ENCODE results near the gene FAF1. TPM values are rescaled to one million over a fixed set of nuclear protein-coding genes. Genes with fewer than 3 reads are reported as not detected.

Gene FAF1
- total and polyA plus RNA-seq, 9 of the 15 experiments (the other 6 are each of a cell fraction or from before 2014, with no cell fraction given): 48.7 to 225 (median 118) TPM

DNA sequence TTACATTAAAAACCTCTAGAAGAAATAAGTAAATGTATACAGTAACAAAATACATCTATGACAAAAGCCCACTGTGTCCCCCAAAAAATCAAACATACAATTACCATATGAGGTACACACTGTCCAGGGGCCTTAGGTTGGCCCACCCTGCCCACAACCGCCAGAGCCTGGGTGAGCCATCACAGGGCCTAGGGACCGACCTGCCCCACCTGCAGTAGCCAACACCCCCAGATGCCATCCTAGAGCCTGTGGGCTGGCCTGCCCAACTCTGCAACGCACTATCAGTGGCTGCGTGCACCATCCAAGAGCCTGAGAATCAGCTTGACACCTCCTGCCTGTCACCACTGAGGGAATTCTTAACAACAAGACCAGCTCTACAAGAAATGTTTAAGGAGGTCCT, 39.0 kb downstream of the FAF1 start (continued):
- TF ChIP-seq, protein P1, sequence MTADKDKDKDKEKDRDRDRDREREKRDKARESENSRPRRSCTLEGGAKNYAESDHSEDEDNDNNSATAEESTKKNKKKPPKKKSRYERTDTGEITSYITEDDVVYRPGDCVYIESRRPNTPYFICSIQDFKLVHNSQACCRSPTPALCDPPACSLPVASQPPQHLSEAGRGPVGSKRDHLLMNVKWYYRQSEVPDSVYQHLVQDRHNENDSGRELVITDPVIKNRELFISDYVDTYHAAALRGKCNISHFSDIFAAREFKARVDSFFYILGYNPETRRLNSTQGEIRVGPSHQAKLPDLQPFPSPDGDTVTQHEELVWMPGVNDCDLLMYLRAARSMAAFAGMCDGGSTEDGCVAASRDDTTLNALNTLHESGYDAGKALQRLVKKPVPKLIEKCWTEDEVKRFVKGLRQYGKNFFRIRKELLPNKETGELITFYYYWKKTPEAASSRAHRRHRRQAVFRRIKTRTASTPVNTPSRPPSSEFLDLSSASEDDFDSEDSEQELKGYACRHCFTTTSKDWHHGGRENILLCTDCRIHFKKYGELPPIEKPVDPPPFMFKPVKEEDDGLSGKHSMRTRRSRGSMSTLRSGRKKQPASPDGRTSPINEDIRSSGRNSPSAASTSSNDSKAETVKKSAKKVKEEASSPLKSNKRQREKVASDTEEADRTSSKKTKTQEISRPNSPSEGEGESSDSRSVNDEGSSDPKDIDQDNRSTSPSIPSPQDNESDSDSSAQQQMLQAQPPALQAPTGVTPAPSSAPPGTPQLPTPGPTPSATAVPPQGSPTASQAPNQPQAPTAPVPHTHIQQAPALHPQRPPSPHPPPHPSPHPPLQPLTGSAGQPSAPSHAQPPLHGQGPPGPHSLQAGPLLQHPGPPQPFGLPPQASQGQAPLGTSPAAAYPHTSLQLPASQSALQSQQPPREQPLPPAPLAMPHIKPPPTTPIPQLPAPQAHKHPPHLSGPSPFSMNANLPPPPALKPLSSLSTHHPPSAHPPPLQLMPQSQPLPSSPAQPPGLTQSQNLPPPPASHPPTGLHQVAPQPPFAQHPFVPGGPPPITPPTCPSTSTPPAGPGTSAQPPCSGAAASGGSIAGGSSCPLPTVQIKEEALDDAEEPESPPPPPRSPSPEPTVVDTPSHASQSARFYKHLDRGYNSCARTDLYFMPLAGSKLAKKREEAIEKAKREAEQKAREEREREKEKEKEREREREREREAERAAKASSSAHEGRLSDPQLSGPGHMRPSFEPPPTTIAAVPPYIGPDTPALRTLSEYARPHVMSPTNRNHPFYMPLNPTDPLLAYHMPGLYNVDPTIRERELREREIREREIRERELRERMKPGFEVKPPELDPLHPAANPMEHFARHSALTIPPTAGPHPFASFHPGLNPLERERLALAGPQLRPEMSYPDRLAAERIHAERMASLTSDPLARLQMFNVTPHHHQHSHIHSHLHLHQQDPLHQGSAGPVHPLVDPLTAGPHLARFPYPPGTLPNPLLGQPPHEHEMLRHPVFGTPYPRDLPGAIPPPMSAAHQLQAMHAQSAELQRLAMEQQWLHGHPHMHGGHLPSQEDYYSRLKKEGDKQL (CRISPR knock-in tag; IDR thresholded peaks at IDR 0.05; ENCODE audit: borderline replicate concordance): no peak
- TF ChIP-seq PYGO2 (tag; IDR thresholded peaks at IDR 0.05) (no peak), ZNF79 (CRISPR knock-in tag; IDR thresholded peaks at IDR 0.05; ENCODE audit: low read depth) (no peak), JUN (IDR thresholded peaks at IDR 0.05; ENCODE audit: borderline replicate concordance, low read depth, low read length) (no peak), JUN (CRISPR knock-in tag; IDR thresholded peaks at IDR 0.05; ENCODE audit: borderline replicate concordance) (no peak), BRF1 (IDR thresholded peaks at IDR 0.05; ENCODE audit: borderline replicate concordance, extremely low read depth, insufficient read length) (no peak), ETV5 (CRISPR knock-in tag; IDR thresholded peaks at IDR 0.05; ENCODE audit: low read depth) (no peak), JUNB (CRISPR knock-in tag; conservative IDR thresholded peaks at IDR 0.05) (no peak), KAT7 (CRISPR knock-in tag; IDR thresholded peaks at IDR 0.05; ENCODE audit: borderline replicate concordance) (no peak)
- TF ChIP-seq, protein P2, sequence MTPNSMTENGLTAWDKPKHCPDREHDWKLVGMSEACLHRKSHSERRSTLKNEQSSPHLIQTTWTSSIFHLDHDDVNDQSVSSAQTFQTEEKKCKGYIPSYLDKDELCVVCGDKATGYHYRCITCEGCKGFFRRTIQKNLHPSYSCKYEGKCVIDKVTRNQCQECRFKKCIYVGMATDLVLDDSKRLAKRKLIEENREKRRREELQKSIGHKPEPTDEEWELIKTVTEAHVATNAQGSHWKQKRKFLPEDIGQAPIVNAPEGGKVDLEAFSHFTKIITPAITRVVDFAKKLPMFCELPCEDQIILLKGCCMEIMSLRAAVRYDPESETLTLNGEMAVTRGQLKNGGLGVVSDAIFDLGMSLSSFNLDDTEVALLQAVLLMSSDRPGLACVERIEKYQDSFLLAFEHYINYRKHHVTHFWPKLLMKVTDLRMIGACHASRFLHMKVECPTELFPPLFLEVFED (CRISPR knock-in tag; conservative IDR thresholded peaks at IDR 0.05): no peak
- TF ChIP-seq, protein P3, sequence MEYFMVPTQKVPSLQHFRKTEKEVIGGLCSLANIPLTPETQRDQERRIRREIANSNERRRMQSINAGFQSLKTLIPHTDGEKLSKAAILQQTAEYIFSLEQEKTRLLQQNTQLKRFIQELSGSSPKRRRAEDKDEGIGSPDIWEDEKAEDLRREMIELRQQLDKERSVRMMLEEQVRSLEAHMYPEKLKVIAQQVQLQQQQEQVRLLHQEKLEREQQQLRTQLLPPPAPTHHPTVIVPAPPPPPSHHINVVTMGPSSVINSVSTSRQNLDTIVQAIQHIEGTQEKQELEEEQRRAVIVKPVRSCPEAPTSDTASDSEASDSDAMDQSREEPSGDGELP (CRISPR knock-in tag; IDR thresholded peaks at IDR 0.05; ENCODE audit: borderline replicate concordance): no peak
- TF ChIP-seq, protein P4, sequence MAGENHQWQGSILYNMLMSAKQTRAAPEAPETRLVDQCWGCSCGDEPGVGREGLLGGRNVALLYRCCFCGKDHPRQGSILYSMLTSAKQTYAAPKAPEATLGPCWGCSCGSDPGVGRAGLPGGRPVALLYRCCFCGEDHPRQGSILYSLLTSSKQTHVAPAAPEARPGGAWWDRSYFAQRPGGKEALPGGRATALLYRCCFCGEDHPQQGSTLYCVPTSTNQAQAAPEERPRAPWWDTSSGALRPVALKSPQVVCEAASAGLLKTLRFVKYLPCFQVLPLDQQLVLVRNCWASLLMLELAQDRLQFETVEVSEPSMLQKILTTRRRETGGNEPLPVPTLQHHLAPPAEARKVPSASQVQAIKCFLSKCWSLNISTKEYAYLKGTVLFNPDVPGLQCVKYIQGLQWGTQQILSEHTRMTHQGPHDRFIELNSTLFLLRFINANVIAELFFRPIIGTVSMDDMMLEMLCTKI (IDR thresholded peaks at IDR 0.05; ENCODE audit: partially characterized antibody): no peak
- TF ChIP-seq, protein P5, sequence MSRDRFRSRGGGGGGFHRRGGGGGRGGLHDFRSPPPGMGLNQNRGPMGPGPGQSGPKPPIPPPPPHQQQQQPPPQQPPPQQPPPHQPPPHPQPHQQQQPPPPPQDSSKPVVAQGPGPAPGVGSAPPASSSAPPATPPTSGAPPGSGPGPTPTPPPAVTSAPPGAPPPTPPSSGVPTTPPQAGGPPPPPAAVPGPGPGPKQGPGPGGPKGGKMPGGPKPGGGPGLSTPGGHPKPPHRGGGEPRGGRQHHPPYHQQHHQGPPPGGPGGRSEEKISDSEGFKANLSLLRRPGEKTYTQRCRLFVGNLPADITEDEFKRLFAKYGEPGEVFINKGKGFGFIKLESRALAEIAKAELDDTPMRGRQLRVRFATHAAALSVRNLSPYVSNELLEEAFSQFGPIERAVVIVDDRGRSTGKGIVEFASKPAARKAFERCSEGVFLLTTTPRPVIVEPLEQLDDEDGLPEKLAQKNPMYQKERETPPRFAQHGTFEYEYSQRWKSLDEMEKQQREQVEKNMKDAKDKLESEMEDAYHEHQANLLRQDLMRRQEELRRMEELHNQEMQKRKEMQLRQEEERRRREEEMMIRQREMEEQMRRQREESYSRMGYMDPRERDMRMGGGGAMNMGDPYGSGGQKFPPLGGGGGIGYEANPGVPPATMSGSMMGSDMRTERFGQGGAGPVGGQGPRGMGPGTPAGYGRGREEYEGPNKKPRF (IDR thresholded peaks at IDR 0.05; ENCODE audit: low read depth, low read length): no peak

Data from K562 (cell line).